Measurements from ENCODE around the gene CDK9. TPM values are rescaled to one million over a fixed set of nuclear protein-coding genes. Genes with fewer than 3 reads are reported as not detected.
"Not testable (repeated sequence)": the region's sequence is repeated elsewhere in the genome, so short reads cannot be mapped to it uniquely, and the experiment has no call there.

Gene CDK9
- total RNA-seq, 4 donors from 2014 or later = 22.3 to 53.2 (median 41.2) TPM

DNA sequence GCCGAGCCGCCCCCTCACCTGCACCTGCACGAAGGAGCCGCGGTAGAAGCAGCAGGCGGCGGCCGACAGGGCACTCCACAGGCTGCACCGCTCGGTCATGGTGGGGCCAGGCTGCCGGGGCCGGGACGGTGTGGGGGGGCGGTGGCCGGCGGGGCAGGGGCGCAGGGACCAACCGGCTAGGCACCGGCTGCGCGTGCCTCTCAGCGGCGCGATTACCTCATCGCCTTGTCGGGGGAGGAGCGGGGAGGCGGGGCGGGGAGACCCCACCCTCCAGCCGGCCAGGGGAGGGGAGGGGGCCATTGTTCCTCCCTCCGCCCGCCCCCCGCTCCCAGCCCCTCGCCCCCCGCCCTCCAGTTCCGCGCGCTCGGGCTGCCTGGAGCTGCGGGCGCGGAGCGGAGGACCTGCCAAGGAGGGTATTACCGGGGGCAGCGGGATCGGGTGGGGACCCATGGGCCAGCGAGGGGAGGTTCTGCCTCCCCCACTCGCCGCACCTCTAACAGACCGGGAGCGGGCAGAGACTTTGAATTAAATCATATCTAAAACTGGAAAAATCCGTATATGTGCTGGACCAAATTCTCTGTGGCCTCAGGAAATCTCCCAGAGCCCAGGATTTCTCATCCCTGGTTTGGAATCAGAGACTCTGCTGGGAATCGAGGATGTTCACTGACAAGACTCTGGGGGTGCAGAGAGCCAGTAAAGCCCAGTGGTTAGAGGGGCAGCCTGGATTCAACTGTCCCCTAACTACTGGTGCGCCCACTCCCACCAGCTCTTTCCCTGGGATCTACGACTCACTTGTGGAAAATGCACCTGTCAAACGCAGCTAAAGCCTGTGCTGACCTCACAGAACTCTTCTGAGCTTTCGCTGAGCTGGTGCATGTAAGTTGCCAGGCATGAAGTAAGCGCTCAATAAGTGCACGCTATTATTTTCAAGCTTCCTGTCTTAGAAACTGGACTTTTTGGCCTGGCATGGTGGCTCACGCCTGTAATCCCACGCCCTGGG is 30.5 kb upstream of the CDK9 start:
- no peak for DNase-seq
- H3K27me3 ChIP-seq = peaks cover 5 to 63% (median 12%) of the 10 kb centered on the region in 4 donors
- H3K36me3 ChIP-seq = peaks cover 0 to 9% (median 0%) of the 10 kb centered on the region in 3 donors
- WGBS, 2 donors = 63 to 69% methylated on average over 4 to 9 of the region's 61 CpGs
- H3K27ac ChIP-seq = peak overlapping the region in 1 of 4 donors; percentile 26
- TF ChIP-seq POLR2A (IDR thresholded peaks at IDR 0.05) = no peak
- TF ChIP-seq, protein P1, sequence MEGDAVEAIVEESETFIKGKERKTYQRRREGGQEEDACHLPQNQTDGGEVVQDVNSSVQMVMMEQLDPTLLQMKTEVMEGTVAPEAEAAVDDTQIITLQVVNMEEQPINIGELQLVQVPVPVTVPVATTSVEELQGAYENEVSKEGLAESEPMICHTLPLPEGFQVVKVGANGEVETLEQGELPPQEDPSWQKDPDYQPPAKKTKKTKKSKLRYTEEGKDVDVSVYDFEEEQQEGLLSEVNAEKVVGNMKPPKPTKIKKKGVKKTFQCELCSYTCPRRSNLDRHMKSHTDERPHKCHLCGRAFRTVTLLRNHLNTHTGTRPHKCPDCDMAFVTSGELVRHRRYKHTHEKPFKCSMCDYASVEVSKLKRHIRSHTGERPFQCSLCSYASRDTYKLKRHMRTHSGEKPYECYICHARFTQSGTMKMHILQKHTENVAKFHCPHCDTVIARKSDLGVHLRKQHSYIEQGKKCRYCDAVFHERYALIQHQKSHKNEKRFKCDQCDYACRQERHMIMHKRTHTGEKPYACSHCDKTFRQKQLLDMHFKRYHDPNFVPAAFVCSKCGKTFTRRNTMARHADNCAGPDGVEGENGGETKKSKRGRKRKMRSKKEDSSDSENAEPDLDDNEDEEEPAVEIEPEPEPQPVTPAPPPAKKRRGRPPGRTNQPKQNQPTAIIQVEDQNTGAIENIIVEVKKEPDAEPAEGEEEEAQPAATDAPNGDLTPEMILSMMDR (IDR thresholded peaks at IDR 0.05) = no peak
- intact Hi-C loops (cut with DNase I) = no loop called here
- no peaks in the 10 kb centered on the region for H3K9me3 ChIP-seq
- H3K4me1 ChIP-seq = peaks cover 5 to 30% (median 8%) of the 10 kb centered on the region in 3 donors
- H3K4me3 ChIP-seq = peak overlapping the region in 2 of 4 donors; percentile 4 to 6

DNA sequence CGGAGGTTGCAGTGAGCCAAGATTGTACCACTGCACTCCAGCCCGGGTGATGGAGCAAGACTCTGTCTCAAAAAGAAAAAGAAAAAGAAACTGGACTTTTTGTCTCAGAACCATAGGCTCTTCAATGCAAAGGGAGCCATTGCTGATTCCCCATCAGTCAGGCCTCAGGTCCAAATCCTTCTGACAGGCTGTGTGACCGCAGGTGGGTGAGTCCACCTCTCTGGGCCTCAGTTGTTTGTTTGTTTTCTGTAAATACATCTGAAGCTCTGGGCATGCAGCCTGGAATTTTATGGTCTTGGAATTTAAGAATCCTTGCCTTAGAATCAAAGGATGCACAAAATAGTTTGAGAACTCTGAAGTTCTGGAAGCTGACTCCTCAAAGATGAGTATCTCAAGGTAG is 29.6 kb upstream of the CDK9 start:
- Histone ChIP-seq H3K27me3 (peaks cover 5 to 62% (median 12%) of the 10 kb centered on the region in 4 donors), H3K27ac (no peak overlapping the region), H3K36me3 (peaks cover 0 to under 1% (median 0%) of the 10 kb centered on the region in 3 donors), H3K4me1 (peaks cover 5 to 39% (median 8%) of the 10 kb centered on the region in 3 donors), H3K9me3 (no peaks in the 10 kb centered on the region), H3K4me3 (no peak overlapping the region)
- no peak for DNase-seq
- intact Hi-C loops (cut with DNase I) = no loop called here
- TF ChIP-seq POLR2A (IDR thresholded peaks at IDR 0.05) = no peak
- TF ChIP-seq, protein P1 (IDR thresholded peaks at IDR 0.05) = no peak
- 89 to 95% methylated on average over 2 to 3 of the region's 3 CpGs for WGBS, 2 donors

DNA sequence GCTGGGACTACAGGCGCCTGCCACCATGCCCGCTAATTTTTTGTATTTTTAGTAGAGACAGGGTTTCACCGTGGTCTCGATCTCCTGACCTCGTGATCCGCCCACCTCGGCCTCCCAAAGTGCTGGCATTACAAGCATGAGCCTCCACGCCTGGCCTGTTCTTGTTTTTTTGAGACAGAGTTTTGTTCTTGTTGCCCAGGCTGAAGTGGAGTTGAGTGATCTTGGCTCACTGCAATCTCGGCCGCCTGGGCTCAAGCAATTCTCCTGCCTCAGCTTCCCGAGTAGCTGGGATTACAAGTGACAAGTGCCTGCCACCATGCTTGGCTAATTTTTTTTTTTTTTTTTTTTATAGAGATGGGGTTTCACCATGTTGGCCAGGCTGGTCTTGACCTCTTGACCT is 29.1 kb upstream of the CDK9 start:
- H3K27me3 ChIP-seq = peaks cover 5 to 61% (median 12%) of the 10 kb centered on the region in 4 donors
- WGBS, 2 donors = 80 to 89% methylated on average over 11 of the region's 11 CpGs
- intact Hi-C loops (cut with DNase I); H3K9me3 ChIP-seq; H3K27ac ChIP-seq; H3K4me3 ChIP-seq; H3K36me3 ChIP-seq; DNase-seq: not testable (repeated sequence)
- peaks cover 5 to 40% (median 8%) of the 10 kb centered on the region in 3 donors for H3K4me1 ChIP-seq

DNA sequence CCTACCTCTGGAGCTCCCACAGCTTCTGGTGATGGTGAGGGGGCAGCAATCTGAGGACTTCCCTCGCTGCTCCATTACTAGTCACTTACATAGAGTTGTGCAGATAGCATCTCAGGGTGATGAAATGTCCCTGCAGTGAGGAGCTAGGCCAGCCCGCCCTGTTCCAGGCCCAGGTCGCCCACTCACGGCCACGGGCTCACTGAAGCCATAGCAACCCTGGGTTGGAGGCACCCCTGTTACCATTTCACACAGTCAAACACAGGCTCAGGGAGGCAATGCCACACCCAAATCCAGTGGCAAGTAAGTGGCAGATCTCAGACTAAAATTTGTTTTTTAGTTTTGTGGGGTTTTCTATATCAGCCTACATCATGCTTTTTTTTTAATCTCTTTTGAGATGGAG is 27.0 kb upstream of the CDK9 start:
- TF ChIP-seq, protein P1 (IDR thresholded peaks at IDR 0.05) = no peak
- TF ChIP-seq POLR2A (IDR thresholded peaks at IDR 0.05) = no peak
- Histone ChIP-seq H3K36me3 (no peaks in the 10 kb centered on the region), H3K27me3 (peaks cover 5 to 44% (median 9%) of the 10 kb centered on the region in 4 donors), H3K4me1 (peaks cover 8 to 55% (median 12%) of the 10 kb centered on the region in 3 donors), H3K27ac (no peak overlapping the region), H3K4me3 (no peak overlapping the region), H3K9me3 (no peaks in the 10 kb centered on the region)
- 87 to 88% methylated on average over 1 to 5 of the region's 5 CpGs for WGBS, 2 donors
- intact Hi-C loops (cut with DNase I) = no loop called here
- DNase-seq = no peak

DNA sequence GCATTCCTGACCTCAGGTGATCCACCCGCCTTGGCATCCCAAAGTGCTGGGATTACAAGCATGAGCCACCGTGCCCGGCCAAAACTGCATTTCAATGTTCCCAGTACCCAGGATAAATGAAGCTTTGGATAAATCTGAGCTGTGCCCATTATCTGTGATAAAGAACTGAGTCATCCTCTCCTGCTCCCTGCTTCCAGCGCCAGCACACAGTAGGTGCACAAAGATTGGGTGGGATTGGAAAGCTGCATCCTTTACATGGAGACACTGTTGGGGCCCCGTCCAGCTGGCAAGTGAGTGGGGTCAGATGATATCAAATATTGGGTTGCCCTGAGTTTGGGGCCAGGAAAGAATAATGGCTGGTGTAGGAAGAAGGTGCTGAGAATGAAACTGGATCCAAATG is 24.8 kb upstream of the CDK9 start:
- TF ChIP-seq POLR2A (IDR thresholded peaks at IDR 0.05) = no peak
- TF ChIP-seq, protein P1 (IDR thresholded peaks at IDR 0.05) = no peak
- Histone ChIP-seq H3K27ac (peak overlapping the region in 3 of 4 donors; percentile 22 to 82 (median 75)), H3K9me3 (no peaks in the 10 kb centered on the region), H3K4me1 (peaks cover 0 to 56% (median 13%) of the 10 kb centered on the region in 3 donors), H3K27me3 (peaks cover 0 to 22% (median 0%) of the 10 kb centered on the region in 4 donors), H3K4me3 (no peak overlapping the region), H3K36me3 (no peaks in the 10 kb centered on the region)
- 70 to 90% methylated on average over 3 of the region's 5 CpGs for WGBS, 2 donors
- DNase-seq = no peak
- intact Hi-C loops (cut with DNase I) = no loop called here

All from esophagus squamous epithelium (tissue), 5 donors.